Measurements from ENCODE around the gene TFDP2. TPM values are rescaled to one million over a fixed set of nuclear protein-coding genes. Genes with fewer than 3 reads are reported as not detected.

Gene TFDP2
- total and polyA plus RNA-seq, 10 of the 15 experiments (the other 5 are each of a cell fraction or from before 2014, with no cell fraction given): 28.3 to 100 (median 49.7) TPM

DNA sequence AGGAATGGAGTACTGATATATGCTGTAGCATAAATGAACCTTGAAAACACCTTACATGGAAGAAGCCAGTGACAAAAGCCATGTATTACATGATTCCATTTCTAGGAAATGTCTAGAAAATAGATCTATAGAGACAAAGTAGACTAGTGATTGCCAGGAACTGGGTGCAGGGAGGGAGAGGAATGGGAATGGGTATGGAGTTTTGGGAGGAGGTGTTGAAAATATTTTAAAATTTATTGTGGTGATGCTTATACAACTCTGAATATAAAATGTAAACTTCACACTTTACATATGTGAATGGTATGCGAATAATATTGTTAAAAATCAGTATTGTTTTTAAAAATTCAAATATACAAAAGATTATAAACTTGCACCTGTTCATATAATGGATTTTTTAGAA lies 250.4 kb downstream of the TFDP2 start:
- H3K36me3 ChIP-seq (ENCODE audit: control insufficient read depth in 2 of 2, insufficient read depth in 2 of 2, low read length in 1 of 2): no peaks in the 10 kb centered on the region; a peak in 2 of 4 replicates
- H3K27me3 ChIP-seq (replicated peaks in 1 of 2; ENCODE audit: control insufficient read depth in 2 of 2, insufficient read depth in 2 of 2, low read length in 1 of 2): no peaks in the 10 kb centered on the region
- 95% methylated on average over 1 of the region's 1 CpG for WGBS (ENCODE audit: insufficient coverage, insufficient replicate concordance, low lambda C conversion rate, missing lambda C conversion rate)
- DNase-seq (ENCODE audit: low read depth, low spot score) (no peak), FAIRE-seq (no peak), ATAC-seq (no peak)
- H3K9me3 ChIP-seq (replicated peaks; ENCODE audit: control insufficient read depth, insufficient read depth, low read length): peaks cover 10% of the 10 kb centered on the region; the same call in 2 of the 3 replicates
- no peak overlapping the region for H3K4me2 ChIP-seq (ENCODE audit: control insufficient read depth, insufficient read depth)
- no peak overlapping the region for H2AFZ ChIP-seq (ENCODE audit: control insufficient read depth, low read depth, low read length)
- intact Hi-C loops (cut with micrococcal nuclease; ENCODE audit: unreplicated experiment): no loop called here
- in situ Hi-C loops (cut with MboI): no loop called here
- RAD21 ChIA-PET (ENCODE audit: unreplicated experiment): no interaction called here
- no peak overlapping the region for H3K4me3 ChIP-seq
- no peaks in the 10 kb centered on the region for H4K20me1 ChIP-seq (ENCODE audit: control insufficient read depth, insufficient read depth)
- BruUV-seq (replicated peaks): no TSS peak
- H3K27ac ChIP-seq (ENCODE audit: control insufficient read depth, insufficient read depth): no peak overlapping the region
- SMC1A ChIA-PET (ENCODE audit: uncharacterized antibody, unreplicated experiment): interaction anchor here (1.0 kb wide), 1 partner anchor 15 kb away, joined by 3 read pairs; no protein-coding TSS in a partner anchor
- H3K79me2 ChIP-seq (ENCODE audit: control insufficient read depth, insufficient read depth, low read length): peaks cover 20% of the 10 kb centered on the region
- POLR2A ChIA-PET: no interaction called here
- H3K4me1 ChIP-seq (ENCODE audit: control insufficient read depth, insufficient read depth, low read length): no peaks in the 10 kb centered on the region
- TF ChIP-seq SIN3A (IDR thresholded peaks at IDR 0.05; ENCODE audit: low read depth, low read length) (no peak), RCOR1 (conservative IDR thresholded peaks at IDR 0.05; ENCODE audit: low read depth, low read length) (no peak), RELA (IDR thresholded peaks at IDR 0.05; ENCODE audit: borderline replicate concordance, partially characterized antibody) (no peak), RBBP5 (conservative IDR thresholded peaks at IDR 0.05) (no peak)
- H3K9ac ChIP-seq (ENCODE audit: control insufficient read depth, insufficient read depth, low read length): no peak overlapping the region
- CTCF ChIA-PET: no interaction called here

DNA sequence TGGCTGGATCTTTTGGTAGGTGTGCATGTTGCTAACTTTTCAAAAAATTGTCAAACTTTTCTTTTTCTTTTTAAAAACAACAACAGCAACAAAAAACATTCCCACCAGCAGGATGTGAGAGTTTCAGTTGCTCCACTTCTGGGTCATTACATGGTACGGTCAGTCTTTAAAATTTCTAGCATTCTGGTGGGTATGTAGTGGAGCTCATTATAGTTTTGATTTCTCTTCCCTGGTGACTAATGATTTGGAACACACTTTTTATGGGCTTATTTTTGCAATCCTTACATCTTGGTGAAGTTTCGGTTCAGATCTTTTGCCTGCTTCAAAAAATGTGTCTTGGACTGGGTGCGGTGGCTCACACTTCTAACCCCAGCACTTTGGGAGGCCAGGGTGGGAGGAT lies 253.6 kb downstream of the TFDP2 start:
- 100% methylated on average over 3 of the region's 3 CpGs for WGBS (ENCODE audit: insufficient coverage, insufficient replicate concordance, low lambda C conversion rate, missing lambda C conversion rate)
- H3K4me2 ChIP-seq (ENCODE audit: control insufficient read depth, insufficient read depth): no peak overlapping the region
- H3K27ac ChIP-seq (ENCODE audit: control insufficient read depth, insufficient read depth): no peak overlapping the region
- peaks cover 10% of the 10 kb centered on the region; the same call in 2 of the 3 replicates for H3K9me3 ChIP-seq (replicated peaks; ENCODE audit: control insufficient read depth, insufficient read depth, low read length)
- no peak overlapping the region for H3K9ac ChIP-seq (ENCODE audit: control insufficient read depth, insufficient read depth, low read length)
- no peaks in the 10 kb centered on the region for H3K4me1 ChIP-seq (ENCODE audit: control insufficient read depth, insufficient read depth, low read length)
- H3K36me3 ChIP-seq (ENCODE audit: control insufficient read depth in 2 of 2, insufficient read depth in 2 of 2, low read length in 1 of 2): no peaks in the 10 kb centered on the region; a peak in 2 of 4 replicates
- H4K20me1 ChIP-seq (ENCODE audit: control insufficient read depth, insufficient read depth): no peaks in the 10 kb centered on the region
- H3K27me3 ChIP-seq (replicated peaks in 1 of 2; ENCODE audit: control insufficient read depth in 2 of 2, insufficient read depth in 2 of 2, low read length in 1 of 2): no peaks in the 10 kb centered on the region
- no peak overlapping the region for H3K4me3 ChIP-seq
- ATAC-seq (no peak), DNase-seq (ENCODE audit: low read depth, low spot score) (no peak), FAIRE-seq (no peak)
- no peak overlapping the region for H2AFZ ChIP-seq (ENCODE audit: control insufficient read depth, low read depth, low read length)
- TF ChIP-seq FOS (IDR thresholded peaks at IDR 0.05; ENCODE audit: borderline replicate concordance, extremely low read depth, insufficient read length) (no peak), BMI1 (IDR thresholded peaks at IDR 0.05; ENCODE audit: borderline replicate concordance) (no peak), YY1 (IDR thresholded peaks at IDR 0.05; ENCODE audit: low read depth, low read length) (no peak), SMAD1 (IDR thresholded peaks at IDR 0.05; ENCODE audit: low read depth, partially characterized antibody) (no peak), JUNB (IDR thresholded peaks at IDR 0.05) (no peak), POLR2AphosphoS2 (IDR thresholded peaks at IDR 0.05; ENCODE audit: low read depth, low read length) (no peak), HDAC2 (IDR thresholded peaks at IDR 0.05) (no peak), CHD2 (IDR thresholded peaks at IDR 0.05; ENCODE audit: borderline replicate concordance, low read depth, low read length) (no peak), RBBP5 (conservative IDR thresholded peaks at IDR 0.05) (no peak), TCF12 (IDR thresholded peaks at IDR 0.05; ENCODE audit: low read depth, low read length) (no peak)
- TF ChIP-seq, protein P1, sequence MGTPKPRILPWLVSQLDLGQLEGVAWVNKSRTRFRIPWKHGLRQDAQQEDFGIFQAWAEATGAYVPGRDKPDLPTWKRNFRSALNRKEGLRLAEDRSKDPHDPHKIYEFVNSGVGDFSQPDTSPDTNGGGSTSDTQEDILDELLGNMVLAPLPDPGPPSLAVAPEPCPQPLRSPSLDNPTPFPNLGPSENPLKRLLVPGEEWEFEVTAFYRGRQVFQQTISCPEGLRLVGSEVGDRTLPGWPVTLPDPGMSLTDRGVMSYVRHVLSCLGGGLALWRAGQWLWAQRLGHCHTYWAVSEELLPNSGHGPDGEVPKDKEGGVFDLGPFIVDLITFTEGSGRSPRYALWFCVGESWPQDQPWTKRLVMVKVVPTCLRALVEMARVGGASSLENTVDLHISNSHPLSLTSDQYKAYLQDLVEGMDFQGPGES (IDR thresholded peaks at IDR 0.05): no peak
- ChIA-PET POLR2A (interaction anchor here (0.7 to 1.1 kb wide), 2 partner anchors 20 to 1716 kb away, joined by 3 to 5 read pairs; no protein-coding TSS in a partner anchor), SMC1A (ENCODE audit: uncharacterized antibody, unreplicated experiment) (interaction anchor here (0.9 to 1.1 kb wide), 2 partner anchors 9 to 20 kb away, joined by 3 read pairs; no protein-coding TSS in a partner anchor), CTCF (interaction anchor here (0.6 to 1.1 kb wide), 2 partner anchors 12 to 19 kb away, joined by 3 to 4 read pairs; no protein-coding TSS in a partner anchor), RAD21 (ENCODE audit: unreplicated experiment) (no interaction called here)
- in situ Hi-C loops (cut with MboI): no loop called here
- H3K79me2 ChIP-seq (ENCODE audit: control insufficient read depth, insufficient read depth, low read length): peaks cover 38% of the 10 kb centered on the region
- BruUV-seq (replicated peaks): no TSS peak
- intact Hi-C loops (cut with micrococcal nuclease; ENCODE audit: unreplicated experiment): no loop called here
